C4-2B (cell line): Measurements from ENCODE around the gene TRAF3IP1.

Source experiments
- ZFX ChIP-seq: fragments of 450-650 bp; IDR thresholded peaks from 2 replicates; pipeline ENCODE4 v1.6.1; 2017
- TF ChIP-seq, protein P1 (sequence below): fragments of 450-650 bp; conservative IDR thresholded peaks from 2 replicates; pipeline ENCODE4 v1.5.1; 2017; ENCODE audit warnings: mild to moderate bottlenecking

DNA sequence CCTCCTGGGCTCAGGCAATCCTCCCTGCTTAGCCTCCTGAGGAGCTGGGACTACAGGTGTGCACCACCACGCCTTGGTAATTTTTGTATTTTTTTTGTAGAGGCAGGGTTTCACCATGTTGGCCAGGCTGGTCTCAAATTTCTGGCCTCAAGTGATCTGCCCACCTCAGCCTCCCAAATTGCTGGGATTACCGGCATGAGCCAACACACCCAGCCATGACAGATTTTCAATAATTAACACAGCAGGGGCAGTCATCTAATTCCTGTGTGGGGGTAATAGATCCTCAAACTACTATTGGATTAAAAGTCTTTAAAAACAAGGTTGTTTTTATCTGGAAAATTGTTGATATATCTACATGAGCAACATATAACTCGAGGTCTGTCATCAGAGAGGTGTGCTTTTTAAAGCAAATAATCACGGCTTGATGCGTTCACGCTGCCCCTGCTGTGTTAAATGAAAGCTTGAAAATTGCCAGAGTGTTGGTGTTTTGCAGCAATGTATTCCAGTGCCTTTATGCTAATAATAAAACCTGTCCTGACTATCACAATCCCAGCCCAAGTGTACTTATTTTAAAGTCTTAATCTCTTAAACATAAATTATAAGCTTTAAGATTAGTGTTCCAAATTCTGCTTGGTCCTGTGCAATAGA is 70.8 kb downstream of the TRAF3IP1 start:
- TF ChIP-seq, protein P1, sequence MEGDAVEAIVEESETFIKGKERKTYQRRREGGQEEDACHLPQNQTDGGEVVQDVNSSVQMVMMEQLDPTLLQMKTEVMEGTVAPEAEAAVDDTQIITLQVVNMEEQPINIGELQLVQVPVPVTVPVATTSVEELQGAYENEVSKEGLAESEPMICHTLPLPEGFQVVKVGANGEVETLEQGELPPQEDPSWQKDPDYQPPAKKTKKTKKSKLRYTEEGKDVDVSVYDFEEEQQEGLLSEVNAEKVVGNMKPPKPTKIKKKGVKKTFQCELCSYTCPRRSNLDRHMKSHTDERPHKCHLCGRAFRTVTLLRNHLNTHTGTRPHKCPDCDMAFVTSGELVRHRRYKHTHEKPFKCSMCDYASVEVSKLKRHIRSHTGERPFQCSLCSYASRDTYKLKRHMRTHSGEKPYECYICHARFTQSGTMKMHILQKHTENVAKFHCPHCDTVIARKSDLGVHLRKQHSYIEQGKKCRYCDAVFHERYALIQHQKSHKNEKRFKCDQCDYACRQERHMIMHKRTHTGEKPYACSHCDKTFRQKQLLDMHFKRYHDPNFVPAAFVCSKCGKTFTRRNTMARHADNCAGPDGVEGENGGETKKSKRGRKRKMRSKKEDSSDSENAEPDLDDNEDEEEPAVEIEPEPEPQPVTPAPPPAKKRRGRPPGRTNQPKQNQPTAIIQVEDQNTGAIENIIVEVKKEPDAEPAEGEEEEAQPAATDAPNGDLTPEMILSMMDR, result no peak
- no peak for TF ChIP-seq ZFX
